Bone marrow (tissue), 2 donors: ENCODE results near the gene C5orf47.
A peak's percentile ranks its signal among the peaks of the same experiment; 100 is the strongest.
"Not testable (repeated sequence)": the region's sequence is repeated elsewhere in the genome, so short reads cannot be mapped to it uniquely, and the experiment has no call there.

Source experiments
- DNase-seq, 2 donors: peaks; one replicate each; lab custom pipeline; 2025; lab: John Stamatoyannopoulos, UW

C5orf47 gene

GRCh38 chr5:173970878-173971650 lies 17.9 kb upstream of the C5orf47 start:
- DNase-seq, result no peak

- no peak for DNase-seq
Observed at GRCh38 chr5:173971681-173972345, 17.2 kb upstream of the C5orf47 start.

- no peak for DNase-seq
Observed at GRCh38 chr5:173972607-173972924, 16.4 kb upstream of the C5orf47 start.

GRCh38 chr5:173972925-173973615 lies 15.9 kb upstream of the C5orf47 start:
- peak; percentile 48 to 56 for DNase-seq

- no peak for DNase-seq
Observed at GRCh38 chr5:173973616-173973969, 15.4 kb upstream of the C5orf47 start.

- DNase-seq, result no peak
Observed at GRCh38 chr5:173974688-173975239, 14.2 kb upstream of the C5orf47 start.

GRCh38 chr5:173981185-173981761 lies 7.7 kb upstream of the C5orf47 start:
- no peak for DNase-seq

- no peak for DNase-seq
Observed at GRCh38 chr5:173984218-173984617, 4.8 kb upstream of the C5orf47 start.

- DNase-seq, result no peak
Observed at GRCh38 chr5:173989432-173990082, 587 bp downstream of the C5orf47 start.

GRCh38 chr5:173997331-173997730 lies 8.4 kb downstream of the C5orf47 start:
- no peak for DNase-seq

GRCh38 chr5:173998531-173998930 lies 9.6 kb downstream of the C5orf47 start:
- DNase-seq, result no peak

- DNase-seq, result no peak
Observed at GRCh38 chr5:174000076-174000475, 11.1 kb downstream of the C5orf47 start.

GRCh38 chr5:174003795-174004194 lies 14.8 kb downstream of the C5orf47 start:
- DNase-seq, result no peak

- no peak for DNase-seq
Observed at GRCh38 chr5:174008922-174009321, 20.0 kb downstream of the C5orf47 start.

GRCh38 chr5:174010365-174010764 lies 21.4 kb downstream of the C5orf47 start:
- DNase-seq, result no peak

- no peak for DNase-seq
Observed at GRCh38 chr5:174011441-174011840, 22.5 kb downstream of the C5orf47 start.

GRCh38 chr5:174020069-174020927 lies 31.3 kb downstream of the C5orf47 start:
- not testable (repeated sequence) for DNase-seq

GRCh38 chr5:174020928-174021304 lies 31.9 kb downstream of the C5orf47 start:
- no peak for DNase-seq

- DNase-seq, result no peak
Observed at GRCh38 chr5:174022384-174023095, 33.6 kb downstream of the C5orf47 start.

- no peak for DNase-seq
Observed at GRCh38 chr5:174030286-174030685, 41.3 kb downstream of the C5orf47 start.
